Ovary (tissue), 3 donors: Measurements from ENCODE around the gene APCDD1.

Experiments
- POLR2A ChIP-seq: fragments of 450-650 bp; IDR thresholded peaks from one replicate; pipeline ENCODE4 v1.6.1; 2017; ENCODE audit warnings: antibody characterized with exemption, mild to moderate bottlenecking, moderate library complexity
- TF ChIP-seq, protein P1 (sequence below), 3 donors: fragments of 450-650 bp in 2 of 3; fragments of 200-600 bp in 1 of 3; IDR thresholded peaks; one replicate each; pipeline versions ENCODE4 v1.5.1 to v1.8.0; 2016 to 2022; ENCODE audit warnings: antibody characterized with exemption in 3 of 3, mild to moderate bottlenecking in 1 of 3
- donor health status: DM: no; HTN: no; CAD: no.

DNA sequence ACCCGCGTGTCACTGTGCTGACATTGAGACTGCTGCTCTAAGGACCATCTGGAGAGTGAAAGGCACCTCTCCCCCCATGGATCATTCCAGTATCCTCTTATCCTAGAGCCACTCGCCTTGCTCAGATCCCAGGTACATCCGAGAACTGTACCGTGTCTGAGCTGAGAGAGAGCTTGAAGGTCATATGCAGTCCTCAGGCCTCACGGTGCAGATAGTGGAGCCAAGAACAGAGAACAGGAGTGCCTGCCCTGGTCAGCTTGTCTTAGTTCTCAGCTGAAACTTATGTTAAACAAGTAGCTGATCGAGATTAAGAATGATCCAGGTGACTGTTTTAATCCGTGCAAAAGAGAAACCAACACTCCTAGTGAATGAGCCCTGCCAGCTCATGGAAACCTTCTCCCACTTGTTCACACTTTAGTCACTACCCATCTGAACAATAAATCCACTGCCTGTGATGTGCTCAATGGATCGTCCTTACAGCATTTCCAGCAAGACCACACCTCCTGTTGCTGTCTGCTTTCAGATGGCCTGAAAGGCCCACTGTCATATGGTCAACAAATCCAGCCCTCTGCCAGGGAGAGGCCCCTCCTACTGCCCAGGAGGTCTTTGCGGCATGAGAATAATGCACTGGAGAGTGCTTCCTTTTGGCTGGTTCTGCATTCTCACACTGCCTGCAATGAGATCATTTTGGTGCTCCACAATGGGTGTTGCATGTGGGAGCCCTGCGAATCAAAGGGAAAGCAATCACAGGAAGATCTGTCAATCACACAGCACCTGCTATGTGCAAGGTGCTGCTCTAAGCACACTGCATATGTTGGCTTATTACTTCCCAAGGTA, 43.7 kb upstream of the APCDD1 start:
- TF ChIP-seq POLR2A = no peak
- TF ChIP-seq, protein P1, sequence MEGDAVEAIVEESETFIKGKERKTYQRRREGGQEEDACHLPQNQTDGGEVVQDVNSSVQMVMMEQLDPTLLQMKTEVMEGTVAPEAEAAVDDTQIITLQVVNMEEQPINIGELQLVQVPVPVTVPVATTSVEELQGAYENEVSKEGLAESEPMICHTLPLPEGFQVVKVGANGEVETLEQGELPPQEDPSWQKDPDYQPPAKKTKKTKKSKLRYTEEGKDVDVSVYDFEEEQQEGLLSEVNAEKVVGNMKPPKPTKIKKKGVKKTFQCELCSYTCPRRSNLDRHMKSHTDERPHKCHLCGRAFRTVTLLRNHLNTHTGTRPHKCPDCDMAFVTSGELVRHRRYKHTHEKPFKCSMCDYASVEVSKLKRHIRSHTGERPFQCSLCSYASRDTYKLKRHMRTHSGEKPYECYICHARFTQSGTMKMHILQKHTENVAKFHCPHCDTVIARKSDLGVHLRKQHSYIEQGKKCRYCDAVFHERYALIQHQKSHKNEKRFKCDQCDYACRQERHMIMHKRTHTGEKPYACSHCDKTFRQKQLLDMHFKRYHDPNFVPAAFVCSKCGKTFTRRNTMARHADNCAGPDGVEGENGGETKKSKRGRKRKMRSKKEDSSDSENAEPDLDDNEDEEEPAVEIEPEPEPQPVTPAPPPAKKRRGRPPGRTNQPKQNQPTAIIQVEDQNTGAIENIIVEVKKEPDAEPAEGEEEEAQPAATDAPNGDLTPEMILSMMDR (IDR thresholded peaks at IDR 0.05) = no peak
